ENCODE measurements around the gene COG1. TPM values are rescaled to one million over a fixed set of nuclear protein-coding genes. Genes with fewer than 3 reads are reported as not detected.

The COG1 gene
- total and polyA plus RNA-seq, 9 of the 15 experiments (the other 6 are each of a cell fraction or from before 2014, with no cell fraction given) = 9.5 to 26.8 (median 12.9) TPM

- Histone ChIP-seq H3K9me1 (ENCODE audit: control insufficient read depth, insufficient read depth, low read length) (peaks cover 8% of the 10 kb centered on the region), H3K79me2 (ENCODE audit: control insufficient read depth, insufficient read depth, low read length) (peaks cover 5% of the 10 kb centered on the region), H3K4me3 (no peak overlapping the region), H3K4me2 (ENCODE audit: insufficient read depth, low read length) (no peak overlapping the region), H2AFZ (ENCODE audit: low read depth, low read length) (no peak overlapping the region), H3K27me3 (ENCODE audit: control insufficient read depth in 2 of 2, insufficient read depth in 2 of 2, low read length in 2 of 2) (no peaks in the 10 kb centered on the region), H3K9me3 (replicated peaks; ENCODE audit: control insufficient read depth, insufficient read depth, low read depth, low read length) (no peaks in the 10 kb centered on the region; the same call in 1 of the 2 replicates), H3K36me3 (ENCODE audit: control insufficient read depth, insufficient read depth, low read length) (peaks cover 84% of the 10 kb centered on the region), H4K20me1 (replicated peaks; ENCODE audit: control insufficient read depth, insufficient read depth, low read length) (peaks cover 20% of the 10 kb centered on the region), H3K9ac (ENCODE audit: insufficient read depth in 1 of 2, low read depth in 2 of 2, low read length in 2 of 2) (no peak overlapping the region), H3K4me1 (replicated peaks in 1 of 2; ENCODE audit: control insufficient read depth in 2 of 2, insufficient read depth in 2 of 2, low read length in 2 of 2) (peaks cover 8 to 10% of the 10 kb centered on the region in 2 experiments; a peak in 4 of 5 replicates), H3K27ac (ENCODE audit: extremely low read depth, low read depth, low read length) (no peak overlapping the region)
- no peak for TF ChIP-seq E2F5 (CRISPR knock-in tag; IDR thresholded peaks at IDR 0.05)
- TF ChIP-seq ZNF407 (IDR thresholded peaks at IDR 0.05; ENCODE audit: low read depth) = no peak
- TF ChIP-seq STAT5B (CRISPR knock-in tag; IDR thresholded peaks at IDR 0.05) = no peak
- TF ChIP-seq ZNF696 (CRISPR knock-in tag; conservative IDR thresholded peaks at IDR 0.05) = no peak
- no peak for TF ChIP-seq ZNF75A (CRISPR knock-in tag; IDR thresholded peaks at IDR 0.05)
- no peak for TF ChIP-seq E2F4 (CRISPR knock-in tag; IDR thresholded peaks at IDR 0.05; ENCODE audit: low read depth)
- TF ChIP-seq ELK3 (CRISPR knock-in tag; IDR thresholded peaks at IDR 0.05) = no peak
- DNase-seq (ENCODE audit: extremely low read depth in 1 of 4, low spot score in 3 of 4) = no peak
- ChIA-PET CTCF (ENCODE audit: low intra/inter-chr PET ratio) (no interaction called here), POLR2A (interaction anchor here (0.7 to 3.6 kb wide), 2 partner anchors 10 to 179 kb away, joined by 3 to 15 read pairs; no protein-coding TSS in a partner anchor)
- in situ Hi-C loops (cut with MboI) (no loop called here), intact Hi-C loops (cut with micrococcal nuclease) (no loop called here)
- no TSS peak for BruUV-seq (replicated peaks)
- 88% methylated on average over 6 of the region's 7 CpGs for WGBS (ENCODE audit: insufficient coverage, low coverage, missing lambda C conversion rate)
- no peak for ATAC-seq
- FAIRE-seq = no peak
These were observed 6.0 kb downstream of the COG1 start for GRCh38 chr17:73198930-73199260.

All from K562 (cell line).